HepG2 (cell line): Measurements from ENCODE around the gene EPB41L1. TPM values are rescaled to one million over a fixed set of nuclear protein-coding genes. Genes with fewer than 3 reads are reported as not detected.

Experiments used
- CCDC6 ChIP-seq: sonication (generic); formaldehyde crosslinking; IDR thresholded peaks from 2 replicates; pipeline ENCODE4 v1.8.1; 2022; ENCODE audit warnings: mild to moderate bottlenecking, missing genetic modification reagents, moderate library complexity
- GATAD1 ChIP-seq: IDR thresholded peaks from 2 replicates; pipeline ENCODE4 v1.6.1; 2016; ENCODE audit warnings: missing genetic modification reagents, missing compliant biosample characterization
- NFKB2 ChIP-seq: sonication (generic); formaldehyde crosslinking; IDR thresholded peaks from 2 replicates; pipeline ENCODE4 v1.4.0; 2020; ENCODE audit warnings: missing genetic modification reagents, borderline replicate concordance
- NFYB ChIP-seq: sonication (generic); formaldehyde crosslinking; IDR thresholded peaks from 2 replicates; pipeline ENCODE4 v1.4.0; 2020; ENCODE audit warnings: missing genetic modification reagents
- NR2F2 ChIP-seq: IDR thresholded peaks from 2 replicates; pipeline ENCODE4 v1.6.1; 2012; ENCODE audit warnings: low read depth, inconsistent platforms, borderline replicate concordance
- SMYD3 ChIP-seq: sonication (generic); formaldehyde crosslinking; IDR thresholded peaks from 2 replicates; pipeline ENCODE4 v1.8.1; 2023; ENCODE audit warnings: mild to moderate bottlenecking, missing genetic modification reagents
- ZBTB38 ChIP-seq: sonication (generic); formaldehyde crosslinking; IDR thresholded peaks from 2 replicates; pipeline ENCODE4 v1.5.1; 2020; ENCODE audit warnings: mild to moderate bottlenecking, missing genetic modification reagents
- ZFY ChIP-seq: sonication (generic); formaldehyde crosslinking; IDR thresholded peaks from 2 replicates; pipeline ENCODE4 v1.4.0; 2020; ENCODE audit warnings: missing genetic modification reagents
- ZNF292 ChIP-seq: sonication (generic); formaldehyde crosslinking; IDR thresholded peaks from 2 replicates; pipeline ENCODE4 v1.8.1; 2022; ENCODE audit warnings: mild to moderate bottlenecking, low read depth, missing genetic modification reagents, borderline replicate concordance
- ZNF556 ChIP-seq: sonication (generic); formaldehyde crosslinking; IDR thresholded peaks from 2 replicates; pipeline ENCODE4 v1.4.0; 2020; ENCODE audit warnings: mild to moderate bottlenecking, missing genetic modification reagents, borderline replicate concordance
- ZNF644 ChIP-seq: IDR thresholded peaks from 2 replicates; pipeline ENCODE4 v1.6.1; 2016; ENCODE audit warnings: low read depth
- ZNF720 ChIP-seq: sonication (generic); formaldehyde crosslinking; IDR thresholded peaks from 2 replicates; pipeline ENCODE4 v1.4.0; 2020; ENCODE audit warnings: missing genetic modification reagents
- ZNF75D ChIP-seq: sonication (generic); formaldehyde crosslinking; IDR thresholded peaks from 2 replicates; pipeline ENCODE4 v1.8.1; 2023; ENCODE audit warnings: missing genetic modification reagents, mild to moderate bottlenecking, borderline replicate concordance
- ZSCAN12 ChIP-seq: sonication (generic); formaldehyde crosslinking; IDR thresholded peaks from 2 replicates; pipeline ENCODE4 v1.9.0; 2021; ENCODE audit warnings: mild to moderate bottlenecking, missing genetic modification reagents
- polyA plus RNA-seq, 8 experiments: library from polyadenylated mRNA; depleted of rRNA in 3 of 8; stranded (reverse) in 7 of 8; unstranded in 1 of 8; fragments of >200 nt; fragmentation: Illumina TruSeq in 4 of 8; extraction: Trizol in 4 of 8; gene quantifications; 2 replicates each; pipeline versions ENCODE4 v1.2.1 to v1.2.3, GENCODE V29; 2011 to 2016; ENCODE audit warnings: low read depth in 4 of 8, missing spikeins in 1 of 8, mixed read lengths in 1 of 8; ENCODE audit not compliant: insufficient read depth in 1 of 8
- total RNA-seq, 5 experiments: library from RNA; depleted of rRNA; stranded (reverse); fragments of >200 nt; fragmentation: Illumina TruSeq; extraction: Trizol; gene quantifications; 2 replicates each; pipeline ENCODE4 v1.2.3, GENCODE V29; 2016; ENCODE audit warnings: low read depth in 1 of 5
- TF ChIP-seq, protein P1 (sequence below): sonication (generic); formaldehyde crosslinking; IDR thresholded peaks from 2 replicates; pipeline ENCODE4 v1.5.1; 2020; ENCODE audit warnings: missing genetic modification reagents, mild to moderate bottlenecking, borderline replicate concordance
- TF ChIP-seq, protein P2 (sequence below): sonication (generic); formaldehyde crosslinking; IDR thresholded peaks from 2 replicates; pipeline ENCODE4 v1.4.0; 2020; ENCODE audit warnings: missing genetic modification reagents
- TF ChIP-seq, protein P3 (sequence below): sonication (generic); formaldehyde crosslinking; IDR thresholded peaks from 2 replicates; pipeline ENCODE4 v1.8.1; 2023; ENCODE audit warnings: missing genetic modification reagents, mild to moderate bottlenecking, borderline replicate concordance
- TF ChIP-seq, protein P4 (sequence below): sonication (generic); formaldehyde crosslinking; IDR thresholded peaks from 2 replicates; pipeline ENCODE4 v1.4.0; 2020; ENCODE audit warnings: missing genetic modification reagents
- TF ChIP-seq, protein P5 (sequence below): sonication (generic); formaldehyde crosslinking; IDR thresholded peaks from 2 replicates; pipeline ENCODE4 v1.4.0; 2020; ENCODE audit warnings: missing genetic modification reagents, borderline replicate concordance
- TF ChIP-seq, protein P6 (sequence below): IDR thresholded peaks from 2 replicates; pipeline ENCODE4 v1.6.1; 2016; ENCODE audit warnings: missing genetic modification reagents, missing compliant biosample characterization

EPB41L1 gene
- total and polyA plus RNA-seq, 2 of the 13 experiments (the other 11 are each of a cell fraction or from before 2014, with no cell fraction given), result 16.7 to 39.0 TPM

DNA sequence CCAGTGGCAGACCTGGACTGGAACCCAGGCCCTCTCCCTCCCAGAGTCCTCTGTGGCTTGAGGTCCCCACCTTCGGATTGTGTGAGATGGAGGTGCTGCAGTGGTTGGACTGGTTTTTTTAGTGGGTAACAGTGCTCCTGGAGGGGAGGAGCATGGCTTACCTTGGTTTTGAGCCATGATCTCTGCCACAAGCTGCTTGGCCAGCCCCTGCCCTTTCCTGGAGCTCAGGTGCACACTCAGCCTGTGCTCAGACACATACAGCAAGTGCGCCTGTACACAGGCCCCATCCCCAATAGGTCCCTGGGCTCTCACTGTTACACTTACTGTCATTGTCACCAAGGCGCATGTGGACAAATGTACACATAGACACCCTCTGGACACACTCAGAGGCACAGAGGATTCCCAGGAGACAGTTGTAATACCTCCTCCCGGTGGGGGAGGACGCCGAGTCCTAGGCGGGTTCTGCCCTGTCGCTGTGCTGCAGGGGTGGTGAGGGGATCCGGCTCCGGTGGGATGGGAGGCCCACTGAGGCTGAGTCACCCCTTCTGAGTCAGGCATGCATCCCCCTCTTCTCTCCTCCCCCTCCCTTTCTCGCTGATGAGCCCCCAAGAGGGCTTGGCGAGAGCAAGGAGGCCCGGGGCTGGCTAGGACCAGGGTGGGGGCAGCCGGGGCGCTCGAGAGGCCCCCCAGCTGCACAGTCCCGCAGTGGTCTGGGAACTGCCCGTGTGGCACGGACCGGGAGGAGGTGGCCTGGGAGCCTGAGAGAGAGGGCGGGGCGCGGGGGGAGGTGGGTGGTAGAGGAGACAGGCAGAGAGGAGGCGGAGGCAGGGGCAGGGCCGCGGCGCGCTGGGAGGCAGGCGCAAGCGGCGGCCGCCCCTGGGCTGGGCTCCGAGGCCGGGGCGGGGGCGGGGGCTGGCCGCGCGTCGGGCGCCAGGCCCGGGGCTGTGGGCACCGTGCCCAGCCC lies 522 bp upstream of the EPB41L1 start (continued):
- TF ChIP-seq GATAD1 (CRISPR knock-in tag) (no peak), ZNF556 (CRISPR knock-in tag) (peak; percentile 85), ZNF292 (CRISPR knock-in tag) (peak; percentile 80), ZNF720 (CRISPR knock-in tag) (no peak), NR2F2 (no peak), ZNF644 (CRISPR knock-in tag) (no peak), SMYD3 (CRISPR knock-in tag) (no peak), ZNF75D (CRISPR knock-in tag) (no peak), NFYB (no peak), CCDC6 (CRISPR knock-in tag) (no peak), ZSCAN12 (CRISPR knock-in tag) (no peak), ZFY (CRISPR knock-in tag) (no peak), ZBTB38 (CRISPR knock-in tag) (no peak; the same call in 1 of the 2 replicates), NFKB2 (CRISPR knock-in tag) (0 out of 2 replicates have a peak, but pooled peaks have one; percentile 5)
- TF ChIP-seq, protein P1, sequence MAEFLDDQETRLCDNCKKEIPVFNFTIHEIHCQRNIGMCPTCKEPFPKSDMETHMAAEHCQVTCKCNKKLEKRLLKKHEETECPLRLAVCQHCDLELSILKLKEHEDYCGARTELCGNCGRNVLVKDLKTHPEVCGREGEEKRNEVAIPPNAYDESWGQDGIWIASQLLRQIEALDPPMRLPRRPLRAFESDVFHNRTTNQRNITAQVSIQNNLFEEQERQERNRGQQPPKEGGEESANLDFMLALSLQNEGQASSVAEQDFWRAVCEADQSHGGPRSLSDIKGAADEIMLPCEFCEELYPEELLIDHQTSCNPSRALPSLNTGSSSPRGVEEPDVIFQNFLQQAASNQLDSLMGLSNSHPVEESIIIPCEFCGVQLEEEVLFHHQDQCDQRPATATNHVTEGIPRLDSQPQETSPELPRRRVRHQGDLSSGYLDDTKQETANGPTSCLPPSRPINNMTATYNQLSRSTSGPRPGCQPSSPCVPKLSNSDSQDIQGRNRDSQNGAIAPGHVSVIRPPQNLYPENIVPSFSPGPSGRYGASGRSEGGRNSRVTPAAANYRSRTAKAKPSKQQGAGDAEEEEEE (CRISPR knock-in tag), result peak; percentile 28; the same call in 1 of the 2 replicates
- TF ChIP-seq, protein P2, sequence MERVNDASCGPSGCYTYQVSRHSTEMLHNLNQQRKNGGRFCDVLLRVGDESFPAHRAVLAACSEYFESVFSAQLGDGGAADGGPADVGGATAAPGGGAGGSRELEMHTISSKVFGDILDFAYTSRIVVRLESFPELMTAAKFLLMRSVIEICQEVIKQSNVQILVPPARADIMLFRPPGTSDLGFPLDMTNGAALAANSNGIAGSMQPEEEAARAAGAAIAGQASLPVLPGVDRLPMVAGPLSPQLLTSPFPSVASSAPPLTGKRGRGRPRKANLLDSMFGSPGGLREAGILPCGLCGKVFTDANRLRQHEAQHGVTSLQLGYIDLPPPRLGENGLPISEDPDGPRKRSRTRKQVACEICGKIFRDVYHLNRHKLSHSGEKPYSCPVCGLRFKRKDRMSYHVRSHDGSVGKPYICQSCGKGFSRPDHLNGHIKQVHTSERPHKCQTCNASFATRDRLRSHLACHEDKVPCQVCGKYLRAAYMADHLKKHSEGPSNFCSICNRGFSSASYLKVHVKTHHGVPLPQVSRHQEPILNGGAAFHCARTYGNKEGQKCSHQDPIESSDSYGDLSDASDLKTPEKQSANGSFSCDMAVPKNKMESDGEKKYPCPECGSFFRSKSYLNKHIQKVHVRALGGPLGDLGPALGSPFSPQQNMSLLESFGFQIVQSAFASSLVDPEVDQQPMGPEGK, result peak; percentile 84
- TF ChIP-seq, protein P3, sequence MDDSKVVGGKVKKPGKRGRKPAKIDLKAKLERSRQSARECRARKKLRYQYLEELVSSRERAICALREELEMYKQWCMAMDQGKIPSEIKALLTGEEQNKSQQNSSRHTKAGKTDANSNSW (CRISPR knock-in tag), result no peak
- TF ChIP-seq, protein P4, sequence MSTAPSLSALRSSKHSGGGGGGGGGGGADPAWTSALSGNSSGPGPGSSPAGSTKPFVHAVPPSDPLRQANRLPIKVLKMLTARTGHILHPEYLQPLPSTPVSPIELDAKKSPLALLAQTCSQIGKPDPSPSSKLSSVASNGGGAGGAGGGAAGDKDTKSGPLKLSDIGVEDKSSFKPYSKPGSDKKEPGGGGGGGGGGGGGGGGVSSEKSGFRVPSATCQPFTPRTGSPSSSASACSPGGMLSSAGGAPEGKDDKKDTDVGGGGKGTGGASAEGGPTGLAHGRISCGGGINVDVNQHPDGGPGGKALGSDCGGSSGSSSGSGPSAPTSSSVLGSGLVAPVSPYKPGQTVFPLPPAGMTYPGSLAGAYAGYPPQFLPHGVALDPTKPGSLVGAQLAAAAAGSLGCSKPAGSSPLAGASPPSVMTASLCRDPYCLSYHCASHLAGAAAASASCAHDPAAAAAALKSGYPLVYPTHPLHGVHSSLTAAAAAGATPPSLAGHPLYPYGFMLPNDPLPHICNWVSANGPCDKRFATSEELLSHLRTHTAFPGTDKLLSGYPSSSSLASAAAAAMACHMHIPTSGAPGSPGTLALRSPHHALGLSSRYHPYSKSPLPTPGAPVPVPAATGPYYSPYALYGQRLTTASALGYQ (CRISPR knock-in tag), result no peak
- TF ChIP-seq, protein P5, sequence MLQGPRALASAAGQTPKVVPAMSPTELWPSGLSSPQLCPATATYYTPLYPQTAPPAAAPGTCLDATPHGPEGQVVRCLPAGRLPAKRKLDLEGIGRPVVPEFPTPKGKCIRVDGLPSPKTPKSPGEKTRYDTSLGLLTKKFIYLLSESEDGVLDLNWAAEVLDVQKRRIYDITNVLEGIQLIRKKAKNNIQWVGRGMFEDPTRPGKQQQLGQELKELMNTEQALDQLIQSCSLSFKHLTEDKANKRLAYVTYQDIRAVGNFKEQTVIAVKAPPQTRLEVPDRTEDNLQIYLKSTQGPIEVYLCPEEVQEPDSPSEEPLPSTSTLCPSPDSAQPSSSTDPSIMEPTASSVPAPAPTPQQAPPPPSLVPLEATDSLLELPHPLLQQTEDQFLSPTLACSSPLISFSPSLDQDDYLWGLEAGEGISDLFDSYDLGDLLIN (CRISPR knock-in tag), result no peak
- TF ChIP-seq, protein P6, sequence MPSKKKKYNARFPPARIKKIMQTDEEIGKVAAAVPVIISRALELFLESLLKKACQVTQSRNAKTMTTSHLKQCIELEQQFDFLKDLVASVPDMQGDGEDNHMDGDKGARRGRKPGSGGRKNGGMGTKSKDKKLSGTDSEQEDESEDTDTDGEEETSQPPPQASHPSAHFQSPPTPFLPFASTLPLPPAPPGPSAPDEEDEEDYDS (CRISPR knock-in tag), result peak; percentile 11; the same call in 1 of the 2 replicates
